NB4 (cell line): ENCODE data around the gene DSP.

ENCODE experiments used
- MYC ChIP-seq: IDR thresholded peaks from 2 replicates; pipeline ENCODE4 v1.6.1; 2011; ENCODE audit warnings: low read depth, low read length
- POLR2A ChIP-seq: IDR thresholded peaks from 2 replicates; pipeline ENCODE4 v1.6.1; 2011; ENCODE audit warnings: mild to moderate bottlenecking; ENCODE audit not compliant: insufficient read length; ENCODE audit errors: extremely low read depth
- TF ChIP-seq, protein P1 (sequence below): IDR thresholded peaks from one replicate; pipeline ENCODE4 v1.5.1; 2012; ENCODE audit warnings: low read depth, low read length
- TF ChIP-seq, protein P2 (sequence below): IDR thresholded peaks from 2 replicates; pipeline ENCODE4 v1.6.1; 2011; ENCODE audit warnings: low read depth, low read length

DNA sequence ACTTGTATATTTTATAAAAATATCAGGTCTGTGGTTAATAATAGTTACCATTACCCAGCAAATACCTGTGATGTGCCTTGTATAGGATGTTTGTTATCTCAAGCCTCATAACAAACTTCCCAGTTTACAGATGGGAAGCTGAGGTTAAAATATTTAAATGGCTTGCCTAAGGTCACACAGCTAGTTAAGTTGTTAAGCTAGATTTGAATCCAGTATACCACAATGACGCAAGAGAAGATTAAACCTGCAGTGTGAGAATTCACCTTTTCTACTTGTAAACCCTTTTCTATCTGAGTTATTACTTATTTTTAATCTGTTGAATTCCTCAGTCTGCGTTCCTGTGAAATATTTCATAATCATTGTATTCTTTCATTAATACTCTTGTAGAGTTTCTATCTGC lies 4.9 kb downstream of the DSP start:
- TF ChIP-seq, protein P1, sequence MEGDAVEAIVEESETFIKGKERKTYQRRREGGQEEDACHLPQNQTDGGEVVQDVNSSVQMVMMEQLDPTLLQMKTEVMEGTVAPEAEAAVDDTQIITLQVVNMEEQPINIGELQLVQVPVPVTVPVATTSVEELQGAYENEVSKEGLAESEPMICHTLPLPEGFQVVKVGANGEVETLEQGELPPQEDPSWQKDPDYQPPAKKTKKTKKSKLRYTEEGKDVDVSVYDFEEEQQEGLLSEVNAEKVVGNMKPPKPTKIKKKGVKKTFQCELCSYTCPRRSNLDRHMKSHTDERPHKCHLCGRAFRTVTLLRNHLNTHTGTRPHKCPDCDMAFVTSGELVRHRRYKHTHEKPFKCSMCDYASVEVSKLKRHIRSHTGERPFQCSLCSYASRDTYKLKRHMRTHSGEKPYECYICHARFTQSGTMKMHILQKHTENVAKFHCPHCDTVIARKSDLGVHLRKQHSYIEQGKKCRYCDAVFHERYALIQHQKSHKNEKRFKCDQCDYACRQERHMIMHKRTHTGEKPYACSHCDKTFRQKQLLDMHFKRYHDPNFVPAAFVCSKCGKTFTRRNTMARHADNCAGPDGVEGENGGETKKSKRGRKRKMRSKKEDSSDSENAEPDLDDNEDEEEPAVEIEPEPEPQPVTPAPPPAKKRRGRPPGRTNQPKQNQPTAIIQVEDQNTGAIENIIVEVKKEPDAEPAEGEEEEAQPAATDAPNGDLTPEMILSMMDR: no peak
- TF ChIP-seq POLR2A (no peak), MYC (no peak)
- TF ChIP-seq, protein P2, sequence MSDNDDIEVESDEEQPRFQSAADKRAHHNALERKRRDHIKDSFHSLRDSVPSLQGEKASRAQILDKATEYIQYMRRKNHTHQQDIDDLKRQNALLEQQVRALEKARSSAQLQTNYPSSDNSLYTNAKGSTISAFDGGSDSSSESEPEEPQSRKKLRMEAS: no peak
